ENCODE data around the gene C5orf63.
"Not testable (repeated sequence)": the region's sequence is repeated elsewhere in the genome, so short reads cannot be mapped to it uniquely, and the experiment has no call there.

Gene C5orf63

GRCh38 chr5:127072861-127073846, at the start of gene C5orf63:
Gene C5orf63, minus strand, starts transcription at chr5:127073502. Its CDS starts 14,507 bp downstream, at chr5:127058995.
- DNase-seq (ENCODE audit: low read depth, low spot score): peak; percentile 58

GRCh38 chr5:127112347-127112864, 39.1 kb upstream of the C5orf63 start:
- DNase-seq (ENCODE audit: low read depth, low spot score): no peak

GRCh38 chr5:127111112-127111511, 37.8 kb upstream of the C5orf63 start:
- no peak for DNase-seq (ENCODE audit: low read depth, low spot score)

- not testable (repeated sequence) for DNase-seq (ENCODE audit: low read depth, low spot score)
Measured at GRCh38 chr5:127108624-127109260, 35.4 kb upstream of the C5orf63 start.

GRCh38 chr5:127101935-127102334, 28.6 kb upstream of the C5orf63 start:
- no peak for DNase-seq (ENCODE audit: low read depth, low spot score)

GRCh38 chr5:127101533-127101932, 28.2 kb upstream of the C5orf63 start:
- DNase-seq (ENCODE audit: low read depth, low spot score): no peak

GRCh38 chr5:127098241-127098640, 24.9 kb upstream of the C5orf63 start:
- DNase-seq (ENCODE audit: low read depth, low spot score): no peak

GRCh38 chr5:127097278-127097677, 24.0 kb upstream of the C5orf63 start:
- DNase-seq (ENCODE audit: low read depth, low spot score): no peak

- no peak for DNase-seq (ENCODE audit: low read depth, low spot score)
Measured at GRCh38 chr5:127096328-127096993, 23.2 kb upstream of the C5orf63 start.

- no peak for DNase-seq (ENCODE audit: low read depth, low spot score)
Measured at GRCh38 chr5:127094161-127094814, 21.0 kb upstream of the C5orf63 start.

- peak; percentile 20 for DNase-seq (ENCODE audit: low read depth, low spot score)
Measured at GRCh38 chr5:127092690-127093089, 19.4 kb upstream of the C5orf63 start.

GRCh38 chr5:127089191-127089590, 15.9 kb upstream of the C5orf63 start:
- DNase-seq (ENCODE audit: low read depth, low spot score): no peak

- DNase-seq (ENCODE audit: low read depth, low spot score): peak; percentile 69
Measured at GRCh38 chr5:127088251-127088650, 14.9 kb upstream of the C5orf63 start.

- no peak for DNase-seq (ENCODE audit: low read depth, low spot score)
Measured at GRCh38 chr5:127086589-127086988, 13.3 kb upstream of the C5orf63 start.

GRCh38 chr5:127085796-127086195, 12.5 kb upstream of the C5orf63 start:
- DNase-seq (ENCODE audit: low read depth, low spot score): no peak

GRCh38 chr5:127085371-127085770, 12.1 kb upstream of the C5orf63 start:
- no peak for DNase-seq (ENCODE audit: low read depth, low spot score)

GRCh38 chr5:127084656-127085055, 11.4 kb upstream of the C5orf63 start:
- no peak for DNase-seq (ENCODE audit: low read depth, low spot score)

- DNase-seq (ENCODE audit: low read depth, low spot score): no peak
Measured at GRCh38 chr5:127083711-127084110, 10.4 kb upstream of the C5orf63 start.

- DNase-seq (ENCODE audit: low read depth, low spot score): no peak
Measured at GRCh38 chr5:127079994-127080491, 6.7 kb upstream of the C5orf63 start.

- DNase-seq (ENCODE audit: low read depth, low spot score): no peak
Measured at GRCh38 chr5:127077366-127077765, 4.1 kb upstream of the C5orf63 start.

Measured in astrocyte of the hippocampus (primary cell).